Aorta (tissue), 5 donors: Measurements from ENCODE around the gene CTCF. TPM values are rescaled to one million over a fixed set of nuclear protein-coding genes. Genes with fewer than 3 reads are reported as not detected.

Source experiments
- ATAC-seq: fragments of 200-7000 bp; cut with Tn5 transposase; one replicate; pipeline ENCODE4 v1.9.1; 2022; ENCODE audit warnings: moderate library complexity; ENCODE audit not compliant: low FRiP score
- DNase-seq, 2 donors: peaks; one replicate each; pipeline ENCODE4 v3.0.0-alpha.2; 2020
- H3K27ac ChIP-seq, 2 donors: one replicate each; pipeline ENCODE4 v1.5.1; 2013; ENCODE audit warnings: low read length in 2 of 2, mild to moderate bottlenecking in 2 of 2, moderate library complexity in 2 of 2, control low read depth in 1 of 2, inconsistent platforms in 1 of 2, low read depth in 1 of 2
- H3K27me3 ChIP-seq, 2 donors: one replicate each; pipeline ENCODE4 v1.6.1; 2013; ENCODE audit warnings: control low read depth in 1 of 2, low read length in 1 of 2, mild to moderate bottlenecking in 1 of 2, moderate library complexity in 1 of 2; ENCODE audit not compliant: insufficient read depth in 2 of 2, control insufficient read depth in 1 of 2
- H3K36me3 ChIP-seq, 2 donors: one replicate each; pipeline ENCODE4 v1.6.1; 2013; ENCODE audit warnings: control low read depth in 1 of 2, low read length in 1 of 2, mild to moderate bottlenecking in 1 of 2; ENCODE audit not compliant: insufficient read depth in 2 of 2, control insufficient read depth in 1 of 2
- H3K4me1 ChIP-seq, 2 donors: one replicate each; pipeline ENCODE4 v1.6.1; 2013; ENCODE audit warnings: low read length in 2 of 2, control low read depth in 1 of 2, mild to moderate bottlenecking in 1 of 2, moderate library complexity in 1 of 2; ENCODE audit not compliant: insufficient read depth in 2 of 2, control insufficient read depth in 1 of 2
- H3K4me3 ChIP-seq, 2 donors: one replicate each; pipeline ENCODE4 v1.5.1; 2013; ENCODE audit warnings: low read length in 2 of 2, control low read depth in 1 of 2, mild to moderate bottlenecking in 1 of 2
- H3K9me3 ChIP-seq: one replicate; pipeline ENCODE4 v1.6.1; 2013; ENCODE audit warnings: mild to moderate bottlenecking, low read length; ENCODE audit not compliant: control insufficient read depth
- WGBS, 2 donors: extraction: QIAGEN DNeasy Blood & Tissue Kit; methylation state at CpG; one replicate each; pipeline ENCODE4 v1.1.7; 2013; 5-methylcytosine and 5-hydroxymethylcytosine counted together
- intact Hi-C, 2 donors: fragments of 100-400 bp; cut with DNase I; formaldehyde crosslinking; loops; one replicate each; pipeline versions ENCODE4 v1.14.2 to v1.15.0; 2022
- polyA plus RNA-seq, 2 donors: library from polyadenylated mRNA; stranded (reverse); fragments of 200-250 nt; gene quantifications; one replicate each; pipeline ENCODE4 v1.2.3, GENCODE V29; 2013
- total RNA-seq, 2 donors: library from RNA; stranded (reverse); fragmentation: NEBNext Ultra II Directional; extraction: Animal tissue kit (Norgen Biotek cat#: 25700); gene quantifications; one replicate each; pipeline ENCODE4 v1.2.1, GENCODE V29; 2021
- donor health status: healthy with polysubstance abuse.
- donor health status: Bipolar disorder and iron deficiency.
- donor health status: DM: no; HTN: no; CAD: no.
- donor health status: DM: no; HTN: no; CAD: no.
- donor health status: DM: yes; HTN: yes; CAD: no.

Gene CTCF
- total and polyA plus RNA-seq, 4 donors: 16.5 to 35.8 (median 27.1) TPM

GRCh38 chr16:67539691-67540635 lies 22.4 kb upstream of the CTCF start:
- 85 to 86% methylated on average over 27 of the region's 27 CpGs for WGBS, 2 donors
- no peaks in the 10 kb centered on the region for H3K27me3 ChIP-seq

GRCh38 chr16:67540756-67541155 lies 21.6 kb upstream of the CTCF start:
- H3K4me3 ChIP-seq: no peak overlapping the region
- no peaks in the 10 kb centered on the region for H3K9me3 ChIP-seq
- intact Hi-C loops: no loop called here
- H3K36me3 ChIP-seq: peaks cover 0 to 2% of the 10 kb centered on the region in 2 donors
- no peaks in the 10 kb centered on the region for H3K4me1 ChIP-seq
- no peak for ATAC-seq
- H3K27ac ChIP-seq: no peak overlapping the region
- WGBS, 2 donors: 93 to 97% methylated on average over 1 of the region's 1 CpG
- no peaks in the 10 kb centered on the region for H3K27me3 ChIP-seq
- no peak for DNase-seq

More at GRCh38 chr16:67539691-67540635, 22.4 kb upstream of the CTCF start:
- ATAC-seq (no peak), DNase-seq (peak in 1 of 2 donors; percentile 73)
- H3K36me3 ChIP-seq: no peaks in the 10 kb centered on the region
- no peak overlapping the region for H3K27ac ChIP-seq
- no peaks in the 10 kb centered on the region for H3K4me1 ChIP-seq
- intact Hi-C loops: no loop called here
- no peak overlapping the region for H3K4me3 ChIP-seq
- H3K9me3 ChIP-seq: no peaks in the 10 kb centered on the region

GRCh38 chr16:67541391-67542263 lies 20.7 kb upstream of the CTCF start:
- no peaks in the 10 kb centered on the region for H3K9me3 ChIP-seq
- DNase-seq (no peak), ATAC-seq (no peak)
- no peaks in the 10 kb centered on the region for H3K4me1 ChIP-seq
- intact Hi-C loops: no loop called here
- no peak overlapping the region for H3K27ac ChIP-seq
- no peak overlapping the region for H3K4me3 ChIP-seq
- H3K27me3 ChIP-seq: no peaks in the 10 kb centered on the region
- WGBS, 2 donors: 75 to 83% methylated on average over 14 of the region's 14 CpGs
- H3K36me3 ChIP-seq: peaks cover 0 to 2% of the 10 kb centered on the region in 2 donors

GRCh38 chr16:67542464-67542863 lies 19.9 kb upstream of the CTCF start:
- ATAC-seq (no peak), DNase-seq (peak in 1 of 2 donors; percentile 75)
- Histone ChIP-seq H3K4me1 (no peaks in the 10 kb centered on the region), H3K27ac (no peak overlapping the region), H3K4me3 (no peak overlapping the region), H3K27me3 (no peaks in the 10 kb centered on the region), H3K9me3 (no peaks in the 10 kb centered on the region), H3K36me3 (peaks cover 0 to 2% of the 10 kb centered on the region in 2 donors)
- intact Hi-C loops: no loop called here

- peaks cover 0 to 2% of the 10 kb centered on the region in 2 donors for H3K36me3 ChIP-seq
- H3K4me3 ChIP-seq: no peak overlapping the region
- no peaks in the 10 kb centered on the region for H3K27me3 ChIP-seq
- ATAC-seq (no peak), DNase-seq (no peak)
- WGBS, 2 donors: 89 to 90% methylated on average over 8 of the region's 8 CpGs
- intact Hi-C loops: no loop called here
- H3K4me1 ChIP-seq: no peaks in the 10 kb centered on the region
- H3K9me3 ChIP-seq: no peaks in the 10 kb centered on the region
- no peak overlapping the region for H3K27ac ChIP-seq
Observed at GRCh38 chr16:67543036-67543435, 19.3 kb upstream of the CTCF start.

- intact Hi-C loops: no loop called here
- no peak overlapping the region for H3K4me3 ChIP-seq
- no peak overlapping the region for H3K27ac ChIP-seq
- no peaks in the 10 kb centered on the region for H3K27me3 ChIP-seq
- peaks cover 0 to 2% of the 10 kb centered on the region in 2 donors for H3K36me3 ChIP-seq
- WGBS, 2 donors: 77 to 78% methylated on average over 4 to 6 of the region's 6 CpGs
- no peak for DNase-seq
- H3K9me3 ChIP-seq: no peaks in the 10 kb centered on the region
- no peak for ATAC-seq
- H3K4me1 ChIP-seq: no peaks in the 10 kb centered on the region
Observed at GRCh38 chr16:67543582-67543981, 18.7 kb upstream of the CTCF start.

GRCh38 chr16:67544329-67544841 lies 17.9 kb upstream of the CTCF start:
- Histone ChIP-seq H3K27ac (no peak overlapping the region), H3K9me3 (no peaks in the 10 kb centered on the region), H3K4me3 (no peak overlapping the region), H3K36me3 (peaks cover 0 to 2% of the 10 kb centered on the region in 2 donors), H3K4me1 (no peaks in the 10 kb centered on the region), H3K27me3 (no peaks in the 10 kb centered on the region)
- intact Hi-C loops: no loop called here
- peak in 1 of 2 donors; percentile 37 for DNase-seq
- WGBS, 2 donors: 76 to 80% methylated on average over 13 of the region's 13 CpGs
- no peak for ATAC-seq

GRCh38 chr16:67544844-67545664 lies 17.3 kb upstream of the CTCF start:
- 73% methylated on average over 15 of the region's 15 CpGs for WGBS, 2 donors
- no peaks in the 10 kb centered on the region for H3K9me3 ChIP-seq
- DNase-seq (peak in 1 of 2 donors; percentile 69), ATAC-seq (no peak)
- H3K4me1 ChIP-seq: no peaks in the 10 kb centered on the region
- no peak overlapping the region for H3K4me3 ChIP-seq
- H3K27me3 ChIP-seq: no peaks in the 10 kb centered on the region
- no peak overlapping the region for H3K27ac ChIP-seq
- peaks cover 0 to 2% of the 10 kb centered on the region in 2 donors for H3K36me3 ChIP-seq
- intact Hi-C loops: loop anchor here in 1 of 2 donors (5.0 kb wide), 1 partner anchor 122 kb away; the partner anchor contains the start of genes C16orf86 and ENKD1
